Prostate gland (tissue), 2 donors: ENCODE data around the gene FAM107B.

Source experiments
- POLR2AphosphoS5 ChIP-seq: sonication (generic); formaldehyde crosslinking; IDR thresholded peaks from one replicate; pipeline ENCODE4 v1.6.1; 2017; ENCODE audit warnings: antibody characterized with exemption
- TF ChIP-seq, protein P1 (sequence below), 4 experiments: fragments of 200-600 bp in 2 of 4; fragments of 450-650 bp in 2 of 4; sonication (generic) in 2 of 4; IDR thresholded peaks; 1 replicate in 3 of 4; 2 replicates in 1 of 4; pipeline ENCODE4 v1.5.1; 2016 to 2019; ENCODE audit warnings: antibody characterized with exemption in 4 of 4, mild to moderate bottlenecking in 2 of 4, moderate library complexity in 2 of 4

DNA sequence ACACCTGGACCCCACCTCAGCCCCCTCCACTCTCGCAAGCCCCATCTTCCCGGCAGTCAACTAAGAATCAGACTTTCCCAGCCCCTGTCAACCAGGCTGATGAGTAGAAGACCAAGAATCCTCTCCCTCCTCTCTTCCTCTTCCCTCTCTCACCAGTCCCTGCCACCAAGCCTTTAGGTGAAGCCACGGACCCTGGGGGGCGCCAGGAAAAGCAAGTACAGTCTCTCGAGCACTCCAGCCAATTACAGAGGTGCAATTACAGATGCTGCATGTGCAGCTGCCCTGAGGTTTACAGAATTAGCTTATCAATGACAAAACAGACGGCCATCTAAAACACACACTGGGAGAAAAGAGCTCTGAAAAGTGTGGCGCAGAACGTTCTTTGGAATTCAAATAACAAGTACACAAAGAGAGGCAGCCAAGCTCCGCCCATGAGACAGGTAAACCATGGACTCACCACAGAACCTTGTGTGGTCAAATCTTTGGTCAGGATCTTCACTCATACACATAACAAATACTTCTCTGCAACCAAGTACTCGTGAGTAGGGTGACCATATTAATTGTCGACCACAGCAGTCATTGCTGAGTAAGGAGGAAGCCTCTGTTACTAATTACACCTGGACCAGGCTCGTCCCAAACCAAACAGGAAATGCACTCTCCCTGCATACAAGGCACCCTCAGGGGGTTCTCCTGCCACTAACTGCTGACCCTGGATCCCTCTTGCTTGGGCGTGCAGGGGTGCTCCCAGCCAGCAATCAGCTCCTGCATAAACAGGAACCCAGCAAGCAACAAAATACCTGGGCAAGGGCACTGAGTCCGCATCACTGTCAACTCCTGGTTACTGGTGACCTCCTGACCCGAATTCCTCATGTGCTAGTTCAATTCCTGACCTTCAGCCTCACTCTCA is 189.2 kb downstream of the FAM107B start:
- TF ChIP-seq, protein P1, sequence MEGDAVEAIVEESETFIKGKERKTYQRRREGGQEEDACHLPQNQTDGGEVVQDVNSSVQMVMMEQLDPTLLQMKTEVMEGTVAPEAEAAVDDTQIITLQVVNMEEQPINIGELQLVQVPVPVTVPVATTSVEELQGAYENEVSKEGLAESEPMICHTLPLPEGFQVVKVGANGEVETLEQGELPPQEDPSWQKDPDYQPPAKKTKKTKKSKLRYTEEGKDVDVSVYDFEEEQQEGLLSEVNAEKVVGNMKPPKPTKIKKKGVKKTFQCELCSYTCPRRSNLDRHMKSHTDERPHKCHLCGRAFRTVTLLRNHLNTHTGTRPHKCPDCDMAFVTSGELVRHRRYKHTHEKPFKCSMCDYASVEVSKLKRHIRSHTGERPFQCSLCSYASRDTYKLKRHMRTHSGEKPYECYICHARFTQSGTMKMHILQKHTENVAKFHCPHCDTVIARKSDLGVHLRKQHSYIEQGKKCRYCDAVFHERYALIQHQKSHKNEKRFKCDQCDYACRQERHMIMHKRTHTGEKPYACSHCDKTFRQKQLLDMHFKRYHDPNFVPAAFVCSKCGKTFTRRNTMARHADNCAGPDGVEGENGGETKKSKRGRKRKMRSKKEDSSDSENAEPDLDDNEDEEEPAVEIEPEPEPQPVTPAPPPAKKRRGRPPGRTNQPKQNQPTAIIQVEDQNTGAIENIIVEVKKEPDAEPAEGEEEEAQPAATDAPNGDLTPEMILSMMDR (IDR thresholded peaks at IDR 0.05): no peak
- TF ChIP-seq POLR2AphosphoS5: no peak
